A549 (cell line): ENCODE measurements around the gene GNAI2.

ENCODE experiments used
- CBX2 ChIP-seq: fragments of 200-600 bp; sonication (generic); IDR thresholded peaks from 2 replicates; pipeline ENCODE4 v1.6.1; 2016; ENCODE audit warnings: low read depth, mild to moderate bottlenecking, borderline replicate concordance
- ESRRA ChIP-seq: fragments of 150-350 bp; IDR thresholded peaks from 2 replicates; pipeline ENCODE4 v1.6.1; 2014; ENCODE audit warnings: mild to moderate bottlenecking, low read length, borderline replicate concordance
- GATA3 ChIP-seq: IDR thresholded peaks from 2 replicates; pipeline ENCODE4 v1.6.1; 2012; ENCODE audit warnings: borderline replicate concordance
- KDM5A ChIP-seq: fragments of 200-600 bp; sonication (generic); IDR thresholded peaks from 2 replicates; pipeline ENCODE4 v1.6.1; 2016; ENCODE audit warnings: antibody characterized with exemption, mild to moderate bottlenecking
- POLR2A ChIP-seq: IDR thresholded peaks from 2 replicates; pipeline ENCODE4 v1.6.1; 2012; ENCODE audit warnings: mild to moderate bottlenecking, low read length
- RAD21 ChIP-seq, 2 experiments: fragments of >200 bp in 1 of 2; sonication (Bioruptor Twin) in 1 of 2; formaldehyde crosslinking in 1 of 2; IDR thresholded peaks in 1 of 2; conservative IDR thresholded peaks in 1 of 2; 2 replicates in 1 of 2; 3 replicates in 1 of 2; pipeline ENCODE4 v1.6.1; 2012 to 2018; ENCODE audit warnings: inconsistent platforms in 1 of 2
- RCOR1 ChIP-seq: fragments of 150-350 bp; IDR thresholded peaks from 2 replicates; pipeline ENCODE4 v1.6.1; 2014; ENCODE audit warnings: antibody characterized with exemption, low read length, low read depth
- RNF2 ChIP-seq: fragments of 200-600 bp; sonication (generic); IDR thresholded peaks from 2 replicates; pipeline ENCODE4 v1.6.1; 2016; ENCODE audit warnings: low read depth, mild to moderate bottlenecking, antibody characterized with exemption, moderate library complexity, borderline replicate concordance
- SMC3 ChIP-seq: fragments of >200 bp; sonication (Bioruptor Twin); formaldehyde crosslinking; IDR thresholded peaks from 3 replicates; pipeline ENCODE4 v1.6.1; 2018; ENCODE audit warnings: inconsistent platforms
- TF ChIP-seq, protein P1 (sequence below): fragments of >200 bp; sonication (Bioruptor Twin); formaldehyde crosslinking; IDR thresholded peaks from 3 replicates; pipeline ENCODE4 v1.5.1; 2016
- TF ChIP-seq, protein P2 (sequence below): IDR thresholded peaks from 2 replicates; pipeline ENCODE4 v1.6.1; 2012; ENCODE audit warnings: low read depth, borderline replicate concordance
- TF ChIP-seq, protein P3 (sequence below): fragments of 250-450 bp; sonication (Bioruptor Pico); IDR thresholded peaks from 2 replicates; pipeline ENCODE4 v1.5.0; 2021; ENCODE audit warnings: mild to moderate bottlenecking, moderate library complexity, borderline replicate concordance
- TF ChIP-seq, protein P4 (sequence below): fragments of 450-650 bp; IDR thresholded peaks from 2 replicates; pipeline ENCODE4 v1.6.1; 2014; ENCODE audit warnings: antibody characterized with exemption
- TF ChIP-seq, protein P5 (sequence below): IDR thresholded peaks from 2 replicates; pipeline ENCODE4 v1.6.1; 2012

DNA sequence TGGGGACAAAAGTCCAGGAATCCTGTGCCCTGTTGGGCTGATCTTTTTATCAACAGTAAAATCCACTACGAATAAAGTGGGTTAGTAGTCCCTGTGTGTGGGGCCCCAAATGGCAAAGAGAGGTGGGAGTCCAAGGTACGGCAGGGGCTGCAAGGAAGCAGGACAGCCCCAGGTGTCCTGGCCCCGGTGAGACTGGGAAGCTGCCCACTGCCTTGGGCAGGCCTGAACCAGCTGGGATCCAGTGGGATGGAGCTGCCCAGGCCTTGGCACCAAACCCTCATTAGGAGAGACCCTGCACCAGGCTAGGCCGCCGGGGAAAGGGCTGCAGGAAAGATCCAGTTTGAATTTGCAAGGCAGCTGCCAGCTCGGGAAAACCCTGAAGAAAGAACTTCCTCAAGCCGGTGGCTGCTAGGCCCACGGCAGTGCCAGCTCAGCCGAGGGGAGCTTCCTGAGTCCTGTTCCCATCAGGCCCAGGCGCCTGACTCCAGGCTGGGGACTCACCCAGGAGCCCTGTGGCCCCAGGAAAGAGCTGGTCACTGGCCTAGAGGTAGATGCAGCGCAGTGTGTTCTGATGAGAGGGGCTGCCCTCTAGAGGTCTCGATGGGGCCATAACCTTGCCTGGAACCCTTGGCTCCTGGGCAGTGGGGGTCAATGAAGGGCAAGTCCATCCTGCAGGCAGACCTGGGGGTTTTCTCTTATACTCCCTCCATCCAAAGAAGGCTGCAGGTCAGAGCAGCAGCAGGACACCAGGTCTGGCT is 14.4 kb upstream of the GNAI2 start:
- no peak for TF ChIP-seq RNF2
- no peak for TF ChIP-seq CBX2
- TF ChIP-seq, protein P1, sequence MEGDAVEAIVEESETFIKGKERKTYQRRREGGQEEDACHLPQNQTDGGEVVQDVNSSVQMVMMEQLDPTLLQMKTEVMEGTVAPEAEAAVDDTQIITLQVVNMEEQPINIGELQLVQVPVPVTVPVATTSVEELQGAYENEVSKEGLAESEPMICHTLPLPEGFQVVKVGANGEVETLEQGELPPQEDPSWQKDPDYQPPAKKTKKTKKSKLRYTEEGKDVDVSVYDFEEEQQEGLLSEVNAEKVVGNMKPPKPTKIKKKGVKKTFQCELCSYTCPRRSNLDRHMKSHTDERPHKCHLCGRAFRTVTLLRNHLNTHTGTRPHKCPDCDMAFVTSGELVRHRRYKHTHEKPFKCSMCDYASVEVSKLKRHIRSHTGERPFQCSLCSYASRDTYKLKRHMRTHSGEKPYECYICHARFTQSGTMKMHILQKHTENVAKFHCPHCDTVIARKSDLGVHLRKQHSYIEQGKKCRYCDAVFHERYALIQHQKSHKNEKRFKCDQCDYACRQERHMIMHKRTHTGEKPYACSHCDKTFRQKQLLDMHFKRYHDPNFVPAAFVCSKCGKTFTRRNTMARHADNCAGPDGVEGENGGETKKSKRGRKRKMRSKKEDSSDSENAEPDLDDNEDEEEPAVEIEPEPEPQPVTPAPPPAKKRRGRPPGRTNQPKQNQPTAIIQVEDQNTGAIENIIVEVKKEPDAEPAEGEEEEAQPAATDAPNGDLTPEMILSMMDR: no peak
- TF ChIP-seq KDM5A: no peak
- TF ChIP-seq, protein P2, sequence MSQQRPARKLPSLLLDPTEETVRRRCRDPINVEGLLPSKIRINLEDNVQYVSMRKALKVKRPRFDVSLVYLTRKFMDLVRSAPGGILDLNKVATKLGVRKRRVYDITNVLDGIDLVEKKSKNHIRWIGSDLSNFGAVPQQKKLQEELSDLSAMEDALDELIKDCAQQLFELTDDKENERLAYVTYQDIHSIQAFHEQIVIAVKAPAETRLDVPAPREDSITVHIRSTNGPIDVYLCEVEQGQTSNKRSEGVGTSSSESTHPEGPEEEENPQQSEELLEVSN: no peak
- no peak for TF ChIP-seq SMC3
- TF ChIP-seq POLR2A: no peak
- no peak for TF ChIP-seq RCOR1
- TF ChIP-seq, protein P3, sequence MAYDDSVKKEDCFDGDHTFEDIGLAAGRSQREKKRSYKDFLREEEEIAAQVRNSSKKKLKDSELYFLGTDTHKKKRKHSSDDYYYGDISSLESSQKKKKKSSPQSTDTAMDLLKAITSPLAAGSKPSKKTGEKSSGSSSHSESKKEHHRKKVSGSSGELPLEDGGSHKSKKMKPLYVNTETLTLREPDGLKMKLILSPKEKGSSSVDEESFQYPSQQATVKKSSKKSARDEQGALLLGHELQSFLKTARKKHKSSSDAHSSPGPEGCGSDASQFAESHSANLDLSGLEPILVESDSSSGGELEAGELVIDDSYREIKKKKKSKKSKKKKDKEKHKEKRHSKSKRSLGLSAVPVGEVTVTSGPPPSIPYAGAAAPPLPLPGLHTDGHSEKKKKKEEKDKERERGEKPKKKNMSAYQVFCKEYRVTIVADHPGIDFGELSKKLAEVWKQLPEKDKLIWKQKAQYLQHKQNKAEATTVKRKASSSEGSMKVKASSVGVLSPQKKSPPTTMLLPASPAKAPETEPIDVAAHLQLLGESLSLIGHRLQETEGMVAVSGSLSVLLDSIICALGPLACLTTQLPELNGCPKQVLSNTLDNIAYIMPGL (CRISPR knock-in tag): no peak
- TF ChIP-seq GATA3: no peak
- no peak for TF ChIP-seq ESRRA
- TF ChIP-seq RAD21 (conservative IDR thresholded peaks at IDR 0.05 in 1 of 2, IDR thresholded peaks at IDR 0.05 in 1 of 2): no peak
- TF ChIP-seq, protein P4, sequence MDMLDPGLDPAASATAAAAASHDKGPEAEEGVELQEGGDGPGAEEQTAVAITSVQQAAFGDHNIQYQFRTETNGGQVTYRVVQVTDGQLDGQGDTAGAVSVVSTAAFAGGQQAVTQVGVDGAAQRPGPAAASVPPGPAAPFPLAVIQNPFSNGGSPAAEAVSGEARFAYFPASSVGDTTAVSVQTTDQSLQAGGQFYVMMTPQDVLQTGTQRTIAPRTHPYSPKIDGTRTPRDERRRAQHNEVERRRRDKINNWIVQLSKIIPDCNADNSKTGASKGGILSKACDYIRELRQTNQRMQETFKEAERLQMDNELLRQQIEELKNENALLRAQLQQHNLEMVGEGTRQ: no peak
- TF ChIP-seq, protein P5, sequence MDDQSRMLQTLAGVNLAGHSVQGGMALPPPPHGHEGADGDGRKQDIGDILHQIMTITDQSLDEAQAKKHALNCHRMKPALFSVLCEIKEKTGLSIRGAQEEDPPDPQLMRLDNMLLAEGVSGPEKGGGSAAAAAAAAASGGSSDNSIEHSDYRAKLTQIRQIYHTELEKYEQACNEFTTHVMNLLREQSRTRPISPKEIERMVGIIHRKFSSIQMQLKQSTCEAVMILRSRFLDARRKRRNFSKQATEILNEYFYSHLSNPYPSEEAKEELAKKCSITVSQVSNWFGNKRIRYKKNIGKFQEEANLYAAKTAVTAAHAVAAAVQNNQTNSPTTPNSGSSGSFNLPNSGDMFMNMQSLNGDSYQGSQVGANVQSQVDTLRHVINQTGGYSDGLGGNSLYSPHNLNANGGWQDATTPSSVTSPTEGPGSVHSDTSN: no peak
